Transverse colon (tissue), 4 donors: ENCODE results near the gene TTC17. TPM values are rescaled to one million over a fixed set of nuclear protein-coding genes. Genes with fewer than 3 reads are reported as not detected.
"Not testable (repeated sequence)": the region's sequence is repeated elsewhere in the genome, so short reads cannot be mapped to it uniquely, and the experiment has no call there.

Experiments used
- DNase-seq: peaks from one replicate; pipeline ENCODE4 v3.0.0-alpha.2; 2019
- H3K27ac ChIP-seq, 4 donors: fragments of 200-600 bp; sonication (generic); 2 replicates each; pipeline ENCODE4 v1.5.1; 2016 to 2018; ENCODE audit warnings: inconsistent platforms in 4 of 4
- H3K27me3 ChIP-seq: fragments of 200-600 bp; sonication (generic); 2 replicates; pipeline ENCODE4 v1.5.1; 2017; ENCODE audit warnings: inconsistent platforms
- H3K36me3 ChIP-seq, 4 donors: fragments of 200-600 bp; sonication (generic); 2 replicates each; pipeline ENCODE4 v1.5.1; 2017 to 2019; ENCODE audit warnings: inconsistent platforms in 4 of 4
- H3K4me1 ChIP-seq, 4 donors: fragments of 200-600 bp; sonication (generic); 2 replicates each; pipeline ENCODE4 v1.5.1; 2017 to 2020; ENCODE audit warnings: inconsistent platforms in 4 of 4
- H3K4me3 ChIP-seq, 4 donors: fragments of 200-600 bp; sonication (generic); 1 replicate in 1 of 4; 2 replicates in 3 of 4; pipeline versions ENCODE4 v1.5.1 to v1.6.1; 2017 to 2019; ENCODE audit warnings: inconsistent platforms in 4 of 4
- H3K9me3 ChIP-seq, 2 donors: fragments of 200-600 bp; sonication (generic); 2 replicates each; pipeline ENCODE4 v1.5.1; 2017 to 2019; ENCODE audit warnings: inconsistent platforms in 2 of 2
- CTCF ChIP-seq, 5 experiments: fragments of 200-600 bp in 3 of 5; fragments of 450-650 bp in 2 of 5; sonication (generic) in 3 of 5; IDR thresholded peaks; 1 replicate in 2 of 5; 2 replicates in 3 of 5; pipeline ENCODE4 v1.5.1; 2016 to 2017; ENCODE audit warnings: antibody characterized with exemption in 5 of 5, inconsistent platforms in 3 of 5, mild to moderate bottlenecking in 2 of 5, moderate library complexity in 1 of 5
- EP300 ChIP-seq: sonication (generic); formaldehyde crosslinking; IDR thresholded peaks from one replicate; pipeline ENCODE4 v1.6.1; 2017; ENCODE audit warnings: antibody characterized with exemption, low read depth
- POLR2A ChIP-seq: fragments of 450-650 bp; IDR thresholded peaks from one replicate; pipeline ENCODE4 v1.6.1; 2016; ENCODE audit warnings: antibody characterized with exemption, mild to moderate bottlenecking, moderate library complexity
- POLR2AphosphoS5 ChIP-seq, 3 donors: sonication (generic); formaldehyde crosslinking; IDR thresholded peaks; one replicate each; pipeline ENCODE4 v1.6.1; 2016; ENCODE audit warnings: antibody characterized with exemption in 3 of 3
- WGBS, 2 donors: methylation state at CpG; one replicate each; pipeline ENCODE4 v1.1.5; 2018; ENCODE audit warnings: low coverage in 1 of 2; 5-methylcytosine and 5-hydroxymethylcytosine counted together
- in situ Hi-C, 4 donors: fragments of 200-750 bp; cut with MboI; loops; one replicate each; pipeline versions ENCODE4 v1.15.0 to v1.15.1; 2017; ENCODE audit warnings: low sequenced_read_pairs in 3 of 4, low pct_ligation_motif_present in 1 of 4, low pct_unique_long_range_greater_than_20kb in 1 of 4
- intact Hi-C: fragments of 100-400 bp; cut with DNase I; formaldehyde crosslinking; loops from one replicate; pipeline ENCODE4 v1.15.1; 2023; ENCODE audit warnings: low total_unique reads
- total RNA-seq, 4 donors: library from RNA; depleted of rRNA; stranded (reverse); fragments of >200 nt; gene quantifications; one replicate each; pipeline ENCODE4 v1.1.0, GENCODE V29; 2016

The TTC17 gene
- total RNA-seq, 4 donors from 2014 or later: 78.2 to 428 (median 131) TPM

- in situ Hi-C loops (no loop called here), intact Hi-C loops (no loop called here)
- Histone ChIP-seq H3K36me3 (peaks cover 0 to 64% (median 25%) of the 10 kb centered on the region in 4 donors), H3K27me3 (no peaks in the 10 kb centered on the region), H3K4me1 (no peaks in the 10 kb centered on the region), H3K4me3 (no peak overlapping the region), H3K9me3 (peaks cover 0 to 2% of the 10 kb centered on the region in 2 donors), H3K27ac (no peak overlapping the region)
- WGBS, 2 donors: 80 to 86% methylated on average over 1 of the region's 1 CpG
- no peak for DNase-seq
- TF ChIP-seq POLR2AphosphoS5 (IDR thresholded peaks at IDR 0.05) (no peak), CTCF (IDR thresholded peaks at IDR 0.05) (no peak), EP300 (no peak), POLR2A (no peak)
Observed at GRCh38 chr11:43462359-43462758, 103.6 kb downstream of the TTC17 start.

- Histone ChIP-seq H3K27ac (no peak overlapping the region), H3K27me3 (no peaks in the 10 kb centered on the region), H3K4me3 (no peak overlapping the region), H3K9me3 (peaks cover 0 to 13% of the 10 kb centered on the region in 2 donors), H3K36me3 (peaks cover 0 to 26% (median 11%) of the 10 kb centered on the region in 4 donors), H3K4me1 (no peaks in the 10 kb centered on the region)
- DNase-seq: no peak
- in situ Hi-C loops (no loop called here), intact Hi-C loops (no loop called here)
- no peak for TF ChIP-seq POLR2A
- TF ChIP-seq CTCF (IDR thresholded peaks at IDR 0.05): no peak
- TF ChIP-seq EP300: no peak
- no peak for TF ChIP-seq POLR2AphosphoS5 (IDR thresholded peaks at IDR 0.05)
Observed at GRCh38 chr11:43467958-43468357, 109.2 kb downstream of the TTC17 start.

- in situ Hi-C loops, DNase-seq, H3K36me3 ChIP-seq, H3K4me1 ChIP-seq, H3K27me3 ChIP-seq, H3K27ac ChIP-seq, intact Hi-C loops, H3K4me3 ChIP-seq: not testable (repeated sequence)
- peaks cover 10 to 20% of the 10 kb centered on the region in 2 donors for H3K9me3 ChIP-seq
- WGBS, 2 donors: 93 to 97% methylated on average over 2 to 5 of the region's 5 CpGs
Observed at GRCh38 chr11:43477491-43477890, 118.8 kb downstream of the TTC17 start.

- Histone ChIP-seq H3K36me3 (peaks cover 0 to 9% (median 2%) of the 10 kb centered on the region in 4 donors), H3K27me3 (no peaks in the 10 kb centered on the region), H3K9me3 (no peaks in the 10 kb centered on the region), H3K4me3 (no peak overlapping the region), H3K27ac (no peak overlapping the region), H3K4me1 (no peaks in the 10 kb centered on the region)
- TF ChIP-seq POLR2A (no peak), EP300 (no peak), CTCF (IDR thresholded peaks at IDR 0.05) (no peak), POLR2AphosphoS5 (IDR thresholded peaks at IDR 0.05) (no peak)
- 92 to 93% methylated on average over 6 of the region's 6 CpGs for WGBS, 2 donors
- intact Hi-C loops: no loop called here
- in situ Hi-C loops: no loop called here
- no peak for DNase-seq
Observed at GRCh38 chr11:43486141-43486540, 127.4 kb downstream of the TTC17 start.

- H3K36me3 ChIP-seq: peaks cover 0 to 33% (median 0%) of the 10 kb centered on the region in 4 donors
- H3K27ac ChIP-seq: no peak overlapping the region
- 30 to 87% methylated on average over 1 to 5 of the region's 5 CpGs for WGBS, 2 donors
- no peaks in the 10 kb centered on the region for H3K9me3 ChIP-seq
- no peaks in the 10 kb centered on the region for H3K4me1 ChIP-seq
- in situ Hi-C loops (loop anchor here in 1 of 4 donors (10.0 kb wide), 1 partner anchor 55 kb away; no protein-coding TSS in a partner anchor), intact Hi-C loops (no loop called here)
- DNase-seq: no peak
- no peaks in the 10 kb centered on the region for H3K27me3 ChIP-seq
- TF ChIP-seq CTCF (IDR thresholded peaks at IDR 0.05): no peak
- no peak for TF ChIP-seq POLR2AphosphoS5 (IDR thresholded peaks at IDR 0.05)
- no peak for TF ChIP-seq POLR2A
- no peak for TF ChIP-seq EP300
- no peak overlapping the region for H3K4me3 ChIP-seq
Observed at GRCh38 chr11:43489869-43490465, 131.2 kb downstream of the TTC17 start.
